Activated T-helper 1 cell treated with Interleukin-2 at 50 U/mL for 16 hours (primary cell): ENCODE measurements around the gene TMEM178B.
"Not testable (repeated sequence)": the region's sequence is repeated elsewhere in the genome, so short reads cannot be mapped to it uniquely, and the experiment has no call there.

Source experiments
- DNase-seq: peaks from one replicate; pipeline ENCODE4 v3.0.0-alpha.2; 2020; ENCODE audit warnings: low read depth

Gene TMEM178B

DNA sequence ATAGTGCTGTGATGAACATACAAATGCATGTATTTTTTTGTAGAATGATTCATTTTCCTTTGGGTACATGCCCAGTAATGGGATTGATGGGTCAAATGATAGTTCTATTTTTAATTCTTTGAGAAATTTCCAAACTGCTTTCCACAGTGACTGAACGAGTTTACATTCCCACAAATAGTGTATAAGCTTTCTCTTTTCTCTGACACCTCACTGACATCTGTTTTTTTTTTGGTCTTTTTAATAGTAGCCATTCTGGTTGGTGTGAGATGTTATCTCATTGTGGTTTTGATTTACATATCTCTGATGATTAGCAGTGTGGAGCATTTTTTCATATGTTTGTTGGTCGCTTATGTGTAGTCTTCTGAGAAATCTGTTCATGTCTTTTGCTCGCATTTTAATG is 282.3 kb downstream of the TMEM178B start:
- no peak for DNase-seq

DNA sequence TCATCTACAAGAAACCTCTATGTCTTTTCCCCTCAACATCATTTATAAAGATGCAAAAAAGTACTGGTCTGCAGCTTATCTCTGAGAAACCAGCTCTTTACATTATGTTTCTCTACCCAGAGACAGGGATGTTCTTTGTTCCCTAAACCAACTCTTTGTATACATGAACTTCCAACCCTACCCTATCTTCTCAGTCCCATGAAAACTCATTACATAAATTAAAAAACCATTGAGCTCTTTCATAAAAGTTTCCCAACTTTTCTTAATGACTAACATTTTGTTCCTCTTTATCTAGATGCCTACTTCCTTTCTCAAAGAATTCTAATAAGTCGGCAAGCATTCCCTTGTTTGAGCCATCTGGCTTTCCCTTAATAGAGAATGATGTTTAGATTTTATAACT is 284.5 kb downstream of the TMEM178B start:
- no peak for DNase-seq

GRCh38 chr7:141359262-141359661 is 285.4 kb downstream of the TMEM178B start:
- no peak for DNase-seq

DNA sequence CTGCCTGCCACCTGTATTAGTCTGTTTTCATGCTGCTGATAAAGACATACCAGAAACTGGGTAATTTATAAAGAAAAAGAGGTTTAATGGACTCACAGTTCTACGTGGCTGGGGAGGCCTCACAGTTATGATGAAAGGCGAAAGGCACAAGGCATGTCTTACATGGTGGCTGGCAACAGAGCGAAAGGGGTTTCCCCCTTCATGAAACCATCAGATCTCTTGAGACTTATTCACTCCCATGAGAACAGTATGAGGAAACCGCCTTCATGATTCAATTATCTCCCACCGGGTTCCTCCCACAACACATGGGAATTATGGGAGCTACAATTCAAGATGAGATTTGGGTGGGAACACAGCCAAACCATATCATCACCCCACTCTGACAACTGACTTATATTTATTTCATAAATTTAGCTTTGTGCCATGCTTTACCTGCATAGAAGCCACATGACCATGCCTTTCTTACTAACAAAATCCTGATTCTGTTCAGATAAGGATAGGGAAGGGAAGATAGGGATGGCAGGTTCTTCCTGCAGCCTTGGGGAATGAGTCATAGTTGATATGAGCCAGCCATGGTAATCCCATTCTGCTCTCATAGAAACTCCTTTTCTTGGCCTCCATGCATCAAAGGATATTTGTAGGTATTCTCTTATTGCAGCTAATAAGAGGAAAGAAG is 286.0 kb downstream of the TMEM178B start:
- no peak for DNase-seq

GRCh38 chr7:141360416-141360760 is 286.5 kb downstream of the TMEM178B start:
- DNase-seq = no peak

DNA sequence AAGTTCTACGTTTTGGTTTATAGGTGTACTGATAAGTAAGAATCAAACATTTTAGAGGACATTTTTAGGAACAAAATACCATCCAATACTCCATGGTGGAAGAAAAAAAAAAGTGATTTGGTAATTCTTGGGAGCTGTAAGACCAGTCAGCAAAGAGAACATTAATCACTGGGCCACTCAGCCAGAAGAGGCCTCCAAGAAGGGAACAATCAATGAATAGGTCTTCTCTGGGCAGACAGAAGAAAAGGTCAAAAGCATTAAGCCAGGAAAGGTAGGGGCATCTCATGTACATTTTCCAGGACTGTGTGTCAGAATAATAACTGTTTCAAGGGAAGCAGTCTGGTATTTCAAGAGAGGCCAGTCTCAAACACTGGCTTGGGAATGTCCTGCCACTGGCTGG is 286.9 kb downstream of the TMEM178B start:
- DNase-seq = no peak

DNA sequence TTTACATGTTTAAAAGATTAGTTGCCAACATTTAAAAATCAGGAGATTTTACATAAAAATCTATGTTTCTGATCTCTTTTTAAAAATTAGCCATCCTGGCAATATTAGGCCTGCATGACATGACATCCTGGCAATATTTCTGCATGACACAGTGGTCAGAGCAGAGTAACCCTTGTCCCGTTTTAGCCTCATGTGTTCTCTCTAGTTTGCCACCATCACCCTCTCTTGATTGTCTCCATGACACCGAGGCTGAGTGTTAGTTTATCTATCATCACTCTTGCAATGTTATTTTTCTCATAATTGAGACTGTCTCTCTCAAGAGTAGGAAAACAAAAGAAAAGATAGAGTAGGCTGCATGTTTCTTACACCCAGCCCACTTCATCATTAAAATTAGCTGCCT is 287.6 kb downstream of the TMEM178B start:
- no peak for DNase-seq

GRCh38 chr7:141361960-141362359 is 288.1 kb downstream of the TMEM178B start:
- DNase-seq = no peak

- DNase-seq = no peak
Measured at GRCh38 chr7:141362580-141363435, 288.9 kb downstream of the TMEM178B start.

DNA sequence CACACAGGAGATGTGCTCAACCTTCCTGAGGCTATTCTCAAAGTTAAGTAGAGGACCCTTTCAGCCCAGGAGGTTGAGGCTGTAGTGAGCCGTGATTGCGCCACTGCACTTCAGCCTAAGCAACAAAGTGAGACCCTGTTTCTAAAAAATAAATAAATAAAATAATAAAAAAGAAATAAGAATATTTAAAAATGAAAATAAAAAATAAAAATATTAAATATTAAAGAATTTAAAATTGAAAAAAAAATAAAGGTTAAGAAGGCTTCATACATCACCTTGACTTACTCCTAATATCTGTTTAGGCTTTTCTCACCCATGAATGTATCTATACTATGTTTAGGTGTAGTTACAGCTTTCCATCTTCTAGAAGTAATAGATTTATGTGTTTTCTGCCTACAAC is 289.9 kb downstream of the TMEM178B start:
- DNase-seq = no peak

GRCh38 chr7:141366091-141366621 is 292.3 kb downstream of the TMEM178B start:
- DNase-seq = no peak

DNA sequence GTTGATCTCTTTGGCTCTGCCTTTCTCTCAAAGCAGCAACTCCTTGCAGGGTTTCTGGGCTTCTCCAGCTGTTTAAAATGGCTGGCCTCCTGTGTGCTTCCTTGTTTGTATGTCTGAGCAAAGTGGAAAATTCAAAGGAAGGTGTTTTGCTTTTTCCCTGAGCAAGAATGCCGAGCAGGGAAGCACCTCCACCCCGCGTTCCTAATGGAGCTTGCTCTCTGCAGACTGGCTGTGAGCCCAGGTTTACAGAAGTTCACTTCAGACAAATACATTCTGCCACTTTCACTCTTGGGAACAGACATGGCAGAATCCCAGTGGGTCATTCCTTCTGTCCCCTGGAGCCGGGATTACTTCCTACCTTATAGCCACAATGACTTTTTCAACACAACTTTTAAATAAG is 295.6 kb downstream of the TMEM178B start:
- no peak for DNase-seq

DNA sequence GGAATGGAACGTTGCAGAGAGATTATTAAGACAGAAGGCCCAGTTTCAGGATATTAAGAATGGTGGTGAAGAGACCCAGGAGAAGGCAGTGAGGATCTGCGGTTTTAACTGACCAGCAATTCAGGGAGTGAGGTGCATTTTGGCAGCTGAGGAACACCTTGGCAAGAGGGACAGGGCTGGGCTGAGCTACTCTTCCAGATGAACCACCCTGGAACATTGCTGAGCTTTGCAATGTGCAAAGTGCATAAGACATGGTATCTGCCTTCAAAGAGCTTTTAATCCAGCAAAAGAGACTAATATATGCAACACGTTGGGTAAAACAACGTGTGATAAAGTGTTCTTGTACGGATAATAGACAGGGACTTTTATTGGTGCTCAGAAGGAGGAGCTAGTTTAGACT is 296.3 kb downstream of the TMEM178B start:
- DNase-seq = no peak

- no peak for DNase-seq
Measured at GRCh38 chr7:141370650-141371049, 296.8 kb downstream of the TMEM178B start.

- DNase-seq = no peak
Measured at GRCh38 chr7:141374425-141374824, 300.6 kb downstream of the TMEM178B start.

DNA sequence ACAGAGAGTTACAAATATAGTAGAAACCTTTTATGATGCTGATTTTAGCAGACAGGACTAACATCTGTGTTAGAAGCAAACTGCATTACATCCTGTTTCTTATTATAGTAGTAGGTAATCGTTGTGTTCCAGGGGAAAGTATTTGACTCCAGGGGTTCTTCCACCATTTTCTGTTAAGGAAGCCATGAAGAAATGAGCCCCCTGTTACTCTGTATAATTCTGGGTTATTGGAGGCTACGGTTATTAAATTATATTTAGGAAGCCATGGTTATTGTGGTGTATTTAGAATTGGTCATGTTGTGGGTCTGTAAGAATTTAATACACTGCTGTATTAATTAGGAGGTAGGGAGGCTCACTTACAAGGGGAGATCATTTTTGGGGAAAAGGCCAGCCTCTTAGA is 301.6 kb downstream of the TMEM178B start:
- DNase-seq = no peak

DNA sequence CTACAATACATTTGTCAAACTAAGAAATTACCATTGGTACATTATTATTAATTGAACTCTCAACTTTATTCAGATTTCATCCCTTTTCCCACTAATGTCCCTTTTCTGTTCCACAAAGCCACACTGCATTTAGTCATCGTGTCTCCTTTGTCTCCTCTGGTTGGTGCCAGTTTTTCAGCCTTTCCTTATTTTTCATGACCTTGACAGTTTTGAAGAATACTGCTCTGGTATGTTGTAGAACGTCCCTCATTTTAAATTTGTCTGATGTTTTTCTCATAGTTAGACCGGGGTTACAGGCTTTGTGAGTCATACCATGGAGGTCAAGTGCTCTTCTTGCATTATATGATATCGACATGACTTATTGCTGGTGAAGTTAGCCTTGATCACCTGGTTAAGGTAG is 304.0 kb downstream of the TMEM178B start:
- no peak for DNase-seq

DNA sequence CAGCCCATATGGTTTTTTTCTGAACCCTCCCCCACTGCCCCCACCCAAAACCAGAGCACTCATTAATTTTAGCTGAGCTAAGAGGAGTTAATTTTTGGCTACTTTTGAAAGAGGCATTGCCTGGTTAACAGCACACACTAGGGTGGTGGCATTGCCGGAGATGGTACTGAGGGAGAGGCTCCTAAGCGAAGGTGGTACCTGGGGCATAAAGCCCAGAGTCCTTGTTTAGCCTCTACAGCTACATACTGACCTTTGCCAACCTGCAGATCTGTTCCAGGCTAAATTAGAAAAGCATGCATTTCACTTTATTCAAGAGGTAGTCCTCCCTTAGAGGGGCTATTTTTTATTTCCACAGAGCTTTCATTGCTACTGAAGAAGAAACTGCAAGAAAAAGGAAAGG is 304.5 kb downstream of the TMEM178B start:
- no peak for DNase-seq

DNA sequence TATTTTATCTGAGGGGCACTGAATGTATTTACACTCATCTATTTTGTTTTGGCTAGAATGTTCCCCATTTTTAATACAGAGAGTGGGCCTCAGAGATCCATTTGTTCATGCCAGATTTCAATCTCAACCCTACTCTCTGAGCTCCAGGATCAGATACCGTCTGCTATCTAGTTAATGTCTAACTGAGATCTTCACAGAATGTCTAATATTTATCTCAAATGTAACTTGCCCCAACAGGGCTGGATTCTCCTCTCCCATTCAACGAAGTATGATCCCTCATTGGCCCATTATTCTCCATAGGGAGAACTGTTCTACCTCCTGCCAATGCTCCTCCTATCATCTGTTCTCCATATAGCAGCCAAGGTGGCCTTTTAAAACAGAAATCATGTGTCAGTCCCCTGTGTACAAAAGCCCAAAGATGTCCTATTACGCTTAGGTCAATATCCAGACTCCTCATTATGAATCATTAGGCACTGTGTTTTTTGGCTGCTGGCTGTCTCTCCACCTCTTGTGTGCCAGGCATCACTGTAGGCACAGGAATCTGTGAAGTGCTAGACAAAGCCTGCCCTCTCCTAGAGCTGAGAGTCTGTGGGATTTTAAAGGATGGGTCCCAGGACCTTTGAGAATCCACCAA is 308.0 kb downstream of the TMEM178B start:
- DNase-seq = no peak

- DNase-seq = not testable (repeated sequence)
Measured at GRCh38 chr7:141383356-141383755, 309.5 kb downstream of the TMEM178B start.

GRCh38 chr7:141386881-141387280 is 313.0 kb downstream of the TMEM178B start:
- no peak for DNase-seq

DNA sequence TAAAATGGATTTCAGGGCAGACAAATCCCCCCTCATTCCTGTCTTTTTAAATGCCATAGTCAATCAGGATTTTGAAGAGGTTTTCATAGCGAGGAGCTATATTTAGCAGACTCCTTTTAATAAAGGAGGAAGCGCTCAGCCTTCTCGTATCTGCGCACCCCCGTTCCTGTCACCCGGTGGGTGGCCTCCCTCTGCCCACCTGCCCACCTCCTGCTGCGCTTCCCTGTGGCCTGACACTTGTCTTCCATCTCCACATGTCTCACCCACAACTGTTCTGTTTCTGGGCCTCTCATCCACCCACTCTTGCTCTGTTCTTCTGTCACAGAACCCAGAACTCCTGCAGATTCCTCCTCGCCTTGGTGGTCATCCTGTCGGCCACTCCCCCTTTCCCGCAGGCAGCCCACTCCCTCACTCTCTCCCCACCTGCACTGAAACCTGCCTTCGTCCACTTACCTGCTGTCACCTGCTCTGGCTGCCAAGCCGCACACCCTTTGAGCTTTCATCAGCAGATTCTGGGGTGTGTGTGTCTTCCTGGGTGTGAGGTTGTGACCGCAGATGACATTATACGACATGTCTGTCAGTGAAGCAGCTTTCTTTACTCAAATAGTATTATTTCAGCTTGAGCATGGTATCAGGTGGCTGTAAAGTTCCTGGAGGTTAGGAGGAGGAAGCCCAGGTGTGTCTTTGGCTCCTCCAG is 313.8 kb downstream of the TMEM178B start:
- no peak for DNase-seq
